GM23248 (cell line): ENCODE data around the gene NDUFAF3. TPM values are rescaled to one million over a fixed set of nuclear protein-coding genes. Genes with fewer than 3 reads are reported as not detected.

Source experiments
- DNase-seq: peaks from one replicate; pipeline ENCODE4 v3.0.0-alpha.2; 2015
- H2AFZ ChIP-seq: fragments of 200-600 bp; sonication (generic); 2 replicates; pipeline ENCODE4 v1.6.1; 2016; ENCODE audit warnings: antibody characterized with exemption
- H3F3A ChIP-seq: fragments of 200-600 bp; sonication (generic); 2 replicates; pipeline ENCODE4 v1.6.1; 2016; ENCODE audit warnings: mild to moderate bottlenecking, antibody characterized with exemption, mixed run types; ENCODE audit not compliant: insufficient read depth
- H3K27ac ChIP-seq: fragments of 200-600 bp; sonication (generic); 2 replicates; pipeline ENCODE4 v1.5.1; 2016; ENCODE audit warnings: mild to moderate bottlenecking
- H3K27me3 ChIP-seq: fragments of 200-600 bp; sonication (generic); replicated peaks from 2 replicates; pipeline ENCODE4 v1.6.1; 2016; ENCODE audit warnings: mild to moderate bottlenecking; ENCODE audit not compliant: insufficient read depth
- H3K36me3 ChIP-seq: fragments of 200-600 bp; sonication (generic); 2 replicates; pipeline ENCODE4 v1.6.1; 2016; ENCODE audit warnings: low read depth, mild to moderate bottlenecking
- H3K4me1 ChIP-seq: fragments of 200-600 bp; sonication (generic); 2 replicates; pipeline ENCODE4 v1.6.1; 2016; ENCODE audit warnings: mild to moderate bottlenecking; ENCODE audit not compliant: insufficient read depth
- H3K4me2 ChIP-seq: fragments of 200-600 bp; sonication (generic); one replicate; pipeline ENCODE4 v1.6.1; 2016; ENCODE audit warnings: mild to moderate bottlenecking; ENCODE audit not compliant: unreplicated experiment
- H3K4me3 ChIP-seq: fragments of 200-600 bp; sonication (generic); 2 replicates; pipeline ENCODE4 v1.5.1; 2016; ENCODE audit warnings: mild to moderate bottlenecking
- H3K79me2 ChIP-seq: fragments of 200-600 bp; sonication (generic); 2 replicates; pipeline ENCODE4 v1.6.1; 2016; ENCODE audit warnings: mild to moderate bottlenecking; ENCODE audit not compliant: insufficient read depth
- H3K9ac ChIP-seq: fragments of 200-600 bp; sonication (generic); 2 replicates; pipeline ENCODE4 v1.6.1; 2016; ENCODE audit warnings: mild to moderate bottlenecking
- H3K9me2 ChIP-seq: fragments of 200-600 bp; sonication (generic); 2 replicates; pipeline ENCODE4 v1.6.1; 2016; ENCODE audit warnings: mixed run types, mild to moderate bottlenecking, moderate library complexity; ENCODE audit not compliant: insufficient read depth
- H3K9me3 ChIP-seq: fragments of 200-600 bp; sonication (generic); one replicate; pipeline ENCODE4 v1.6.1; 2017; ENCODE audit warnings: low read depth
- H4K20me1 ChIP-seq: fragments of 200-600 bp; sonication (generic); 2 replicates; pipeline ENCODE4 v1.6.0; 2016; ENCODE audit not compliant: insufficient read depth
- EZH2 ChIP-seq: fragments of 200-600 bp; sonication (generic); IDR thresholded peaks from 2 replicates; pipeline ENCODE4 v1.6.1; 2018; ENCODE audit warnings: antibody characterized with exemption, mild to moderate bottlenecking; ENCODE audit not compliant: insufficient read depth, poor library complexity, severe bottlenecking
- EZH2phosphoT487 ChIP-seq: fragments of 200-600 bp; sonication (generic); IDR thresholded peaks from 2 replicates; pipeline ENCODE4 v1.6.1; 2018; ENCODE audit warnings: antibody characterized with exemption, moderate library complexity, mild to moderate bottlenecking, low read depth; ENCODE audit not compliant: insufficient read depth
- WGBS, 2 experiments: methylation state at CpG; one replicate each; pipeline ENCODE4 v1.1.6; 2015 to 2017; ENCODE audit warnings: low lambda C conversion rate in 2 of 2, low coverage in 1 of 2; ENCODE audit errors: missing lambda C conversion rate in 2 of 2; 5-methylcytosine and 5-hydroxymethylcytosine counted together
- in situ Hi-C: fragments of 300-500 bp; cut with MboI; formaldehyde crosslinking; loops from 2 replicates; pipeline ENCODE4 v1.15.0; 2020
- polyA plus RNA-seq: library from polyadenylated mRNA; unstranded; fragments of >200 nt; fragmentation: Nextera tagmentation; extraction: Ambion mirVana; gene quantifications from 2 replicates; pipeline ENCODE4 v1.2.1, GENCODE V29; 2016
- total RNA-seq: library from RNA; depleted of rRNA; stranded (reverse); fragments of >200 nt; shearing (Covaris generic); gene quantifications from 2 replicates; pipeline ENCODE4 v1.2.3, GENCODE V29; 2014

Gene NDUFAF3
- total and polyA plus RNA-seq, 2 experiments from 2014 or later = 129 to 218 TPM

DNA sequence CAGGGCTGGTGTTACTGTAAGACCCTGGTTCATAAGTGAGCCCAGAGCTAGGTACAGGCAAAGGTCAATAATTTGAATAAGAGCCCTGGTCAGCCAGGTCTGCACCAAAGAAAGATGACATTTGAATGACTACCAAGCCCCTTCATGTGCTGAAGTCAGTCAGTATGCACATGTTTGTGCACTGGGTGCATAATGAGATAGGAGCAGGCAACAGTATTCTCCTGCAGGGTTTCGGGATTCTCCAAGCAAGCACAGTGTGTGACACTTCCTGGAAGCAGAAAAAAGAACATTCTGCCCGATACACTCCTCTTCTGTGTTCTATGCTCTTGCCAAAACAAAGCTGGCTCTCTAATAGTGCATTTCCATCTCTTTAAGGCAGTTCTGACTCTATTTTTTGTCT lies 12.7 kb downstream of the NDUFAF3 start:
- Histone ChIP-seq H4K20me1 (no peaks in the 10 kb centered on the region), H3K79me2 (peaks cover 19% of the 10 kb centered on the region), H2AFZ (no peak overlapping the region), H3F3A (peaks cover 36% of the 10 kb centered on the region), H3K9ac (no peak overlapping the region), H3K27ac (no peak overlapping the region), H3K9me3 (no peaks in the 10 kb centered on the region), H3K36me3 (peaks cover 17% of the 10 kb centered on the region), H3K27me3 (no peaks in the 10 kb centered on the region), H3K4me1 (peaks cover 6% of the 10 kb centered on the region; the same call in 1 of the 2 replicates), H3K4me2 (no peak overlapping the region), H3K9me2 (no peaks in the 10 kb centered on the region), H3K4me3 (no peak overlapping the region)
- WGBS, 2 experiments = 80% methylated on average over 2 of the region's 2 CpGs
- in situ Hi-C loops = no loop called here
- TF ChIP-seq EZH2phosphoT487 (no peak), EZH2 (no peak)
- no peak for DNase-seq

DNA sequence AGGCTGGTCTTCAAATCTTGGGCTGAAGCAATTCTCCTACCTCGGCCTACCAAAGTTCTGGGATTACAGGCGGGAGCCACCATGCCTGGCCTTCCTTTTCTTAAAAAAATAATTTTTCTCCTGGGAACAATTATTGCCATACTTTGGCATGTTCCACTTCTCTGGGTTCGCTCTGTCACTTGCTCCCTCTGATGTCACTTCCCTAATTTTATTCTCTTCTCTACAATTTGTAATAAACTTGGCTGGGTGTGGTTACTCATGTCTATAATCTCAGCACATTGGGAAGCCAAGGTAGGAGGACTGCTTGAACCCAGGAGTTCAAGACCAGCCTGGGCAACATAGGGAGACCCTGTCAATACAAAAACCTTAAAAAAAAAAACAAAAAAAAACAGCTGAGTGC lies 13.4 kb downstream of the NDUFAF3 start:
- H2AFZ ChIP-seq = no peak overlapping the region
- H3K79me2 ChIP-seq = peaks cover 19% of the 10 kb centered on the region
- H3K9me3 ChIP-seq = no peaks in the 10 kb centered on the region
- no peaks in the 10 kb centered on the region for H3K9me2 ChIP-seq
- peaks cover 6% of the 10 kb centered on the region; the same call in 1 of the 2 replicates for H3K4me1 ChIP-seq
- no peak for DNase-seq
- H3K27me3 ChIP-seq = no peaks in the 10 kb centered on the region
- peaks cover 30% of the 10 kb centered on the region for H3F3A ChIP-seq
- no peak overlapping the region for H3K4me3 ChIP-seq
- no peak for TF ChIP-seq EZH2
- TF ChIP-seq EZH2phosphoT487 = no peak
- in situ Hi-C loops = no loop called here
- H3K27ac ChIP-seq = no peak overlapping the region
- H3K9ac ChIP-seq = no peak overlapping the region
- no peaks in the 10 kb centered on the region for H4K20me1 ChIP-seq
- H3K36me3 ChIP-seq = peaks cover 15% of the 10 kb centered on the region; the same call in 1 of the 2 replicates
- WGBS, 2 experiments = 74 to 80% methylated on average over 3 of the region's 3 CpGs
- no peak overlapping the region for H3K4me2 ChIP-seq

DNA sequence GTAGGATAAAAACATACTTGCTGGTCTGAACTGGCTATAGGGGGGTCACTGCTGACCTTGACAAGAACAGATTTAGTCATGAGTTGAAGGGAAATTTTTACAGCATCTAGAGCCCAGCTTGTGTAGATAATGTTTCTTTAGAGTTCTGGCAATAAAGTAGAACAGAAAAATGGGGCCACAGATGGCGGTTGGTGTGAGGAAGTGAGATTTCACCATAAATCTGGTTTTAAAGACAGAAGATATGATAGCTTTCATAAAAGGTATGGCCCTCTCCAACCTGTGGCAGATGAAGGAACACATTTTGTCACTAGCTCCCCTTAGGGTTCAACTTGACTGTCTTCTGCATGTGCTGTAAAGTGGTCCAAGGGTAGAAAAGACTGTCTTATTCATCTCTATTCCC lies 31.6 kb downstream of the NDUFAF3 start:
- H3K9me3 ChIP-seq = no peaks in the 10 kb centered on the region
- no peak overlapping the region for H3K27ac ChIP-seq
- H3K4me2 ChIP-seq = no peak overlapping the region
- DNase-seq = no peak
- in situ Hi-C loops = no loop called here
- no peaks in the 10 kb centered on the region for H3K9me2 ChIP-seq
- peaks cover 36% of the 10 kb centered on the region; the same call in 1 of the 2 replicates for H3K36me3 ChIP-seq
- H3K4me3 ChIP-seq = no peak overlapping the region
- peaks cover 82% of the 10 kb centered on the region for H3K79me2 ChIP-seq
- no peaks in the 10 kb centered on the region for H3K4me1 ChIP-seq
- 94 to 100% methylated on average over 1 of the region's 1 CpG for WGBS, 2 experiments
- TF ChIP-seq EZH2 (no peak), EZH2phosphoT487 (no peak)
- H2AFZ ChIP-seq = no peak overlapping the region
- no peaks in the 10 kb centered on the region for H3K27me3 ChIP-seq
- no peak overlapping the region for H3K9ac ChIP-seq
- peaks cover 10% of the 10 kb centered on the region; the same call in 1 of the 2 replicates for H3F3A ChIP-seq
- no peaks in the 10 kb centered on the region for H4K20me1 ChIP-seq

DNA sequence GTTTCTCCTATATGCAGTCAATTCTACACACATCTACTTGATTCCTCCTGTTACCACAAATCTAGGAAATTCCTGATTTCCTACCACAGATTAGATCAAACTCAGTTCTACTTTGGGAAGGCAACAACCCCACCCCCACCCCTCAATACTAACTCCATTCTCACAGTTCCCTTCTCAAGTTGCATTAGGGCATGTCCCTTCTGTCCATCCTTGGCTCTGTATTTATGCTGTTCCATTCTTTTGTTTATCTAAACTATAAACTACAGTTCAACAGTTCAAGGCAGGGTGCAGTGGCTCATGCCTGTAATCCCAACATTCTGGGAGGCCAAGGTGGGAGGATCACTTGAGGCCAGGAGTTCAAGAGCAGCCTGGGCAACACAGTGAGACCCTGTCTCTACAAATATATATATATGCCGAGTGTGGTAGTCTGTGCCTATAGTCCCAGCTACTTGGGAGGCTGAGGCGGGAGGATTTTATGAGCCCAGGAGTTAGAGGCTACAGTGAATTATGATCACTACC lies 32.5 kb downstream of the NDUFAF3 start:
- H3K9me3 ChIP-seq = no peaks in the 10 kb centered on the region
- H2AFZ ChIP-seq = no peak overlapping the region
- no peaks in the 10 kb centered on the region for H4K20me1 ChIP-seq
- 94 to 97% methylated on average over 2 of the region's 2 CpGs for WGBS, 2 experiments
- peaks cover 36% of the 10 kb centered on the region; the same call in 1 of the 2 replicates for H3K36me3 ChIP-seq
- H3K4me1 ChIP-seq = no peaks in the 10 kb centered on the region
- H3K27me3 ChIP-seq = no peaks in the 10 kb centered on the region
- H3K27ac ChIP-seq = no peak overlapping the region
- peaks cover 10% of the 10 kb centered on the region; the same call in 1 of the 2 replicates for H3F3A ChIP-seq
- no peak overlapping the region for H3K9ac ChIP-seq
- no peaks in the 10 kb centered on the region for H3K9me2 ChIP-seq
- H3K4me2 ChIP-seq = no peak overlapping the region
- no peak for DNase-seq
- TF ChIP-seq EZH2phosphoT487 (no peak), EZH2 (no peak)
- in situ Hi-C loops = no loop called here
- H3K79me2 ChIP-seq = peaks cover 82% of the 10 kb centered on the region
- no peak overlapping the region for H3K4me3 ChIP-seq
